Stimulated activated CD4-positive, alpha-beta T cell treated with anti-CD3 and anti-CD28 coated beads, Interleukin-2, amount 100 ng/mL, for 24 hours (primary cell): ENCODE results near the gene KPRP.
A peak's percentile ranks its signal among the peaks of the same experiment; 100 is the strongest.

Source experiments
- DNase-seq, 2 donors: peaks; one replicate each; pipeline ENCODE4 v3.0.0-alpha.2; 2020

The KPRP gene

GRCh38 chr1:152776361-152776760 is 18.5 kb downstream of the KPRP start:
- DNase-seq, result no peak

GRCh38 chr1:152777510-152778137 is 19.8 kb downstream of the KPRP start:
- peak in 1 of 2 donors; percentile 17 for DNase-seq

- no peak for DNase-seq
These were observed 25.3 kb downstream of the KPRP start for GRCh38 chr1:152783095-152783494.

GRCh38 chr1:152786077-152786476 is 28.3 kb downstream of the KPRP start, which contains the start of gene LCE1E:
Gene LCE1E, plus strand, starts transcription at chr1:152786257. Its CDS starts 1,043 bp downstream, at chr1:152787300.
- DNase-seq, result no peak

GRCh38 chr1:152795686-152796085 is 37.9 kb downstream of the KPRP start:
- DNase-seq, result no peak

GRCh38 chr1:152796421-152796820 is 38.6 kb downstream of the KPRP start, which contains the start of gene LCE1D:
Gene LCE1D, plus strand, starts transcription at chr1:152796721. Its CDS starts 1,074 bp downstream, at chr1:152797795.
- DNase-seq, result no peak

- no peak for DNase-seq
These were observed 43.5 kb downstream of the KPRP start for GRCh38 chr1:152801333-152801732.

GRCh38 chr1:152806576-152806975 is 48.8 kb downstream of the KPRP start, which contains the start of gene LCE1C:
Gene LCE1C, minus strand, starts transcription at chr1:152806651. Its CDS starts 1,173 bp downstream, at chr1:152805478.
- no peak for DNase-seq

GRCh38 chr1:152811050-152811449 is 53.2 kb downstream of the KPRP start:
- DNase-seq, result no peak
